ENCODE results near the gene PSMB1.
"Not testable (repeated sequence)": the region's sequence is repeated elsewhere in the genome, so short reads cannot be mapped to it uniquely, and the experiment has no call there.

PSMB1 gene

GRCh38 chr6:170522565-170523183 is 30.4 kb downstream of the PSMB1 start:
- H3K36me3 Mint-ChIP-seq = no peaks in the 10 kb centered on the region
- peaks cover 9% of the 10 kb centered on the region for H3K4me1 Mint-ChIP-seq
- H3K9me3 Mint-ChIP-seq = no peaks in the 10 kb centered on the region
- no peak overlapping the region for H3K4me3 Mint-ChIP-seq
- DNase-seq (ENCODE audit: low spot score in 2 of 2) = no peak
- H3K27ac Mint-ChIP-seq = no peak overlapping the region
- ATAC-seq = no peak

GRCh38 chr6:170516783-170517616 is 36.1 kb downstream of the PSMB1 start:
- Mint-ChIP-seq H3K4me1 (peaks cover 4% of the 10 kb centered on the region), H3K36me3 (no peaks in the 10 kb centered on the region), H3K27ac (no peak overlapping the region), H3K4me3 (no peak overlapping the region), H3K9me3 (no peaks in the 10 kb centered on the region)
- DNase-seq (ENCODE audit: low spot score in 2 of 2) (peak; percentile 17 to 65), ATAC-seq (peak; percentile 89)

- H3K4me3 Mint-ChIP-seq = no peak overlapping the region
- no peak overlapping the region for H3K27ac Mint-ChIP-seq
- no peaks in the 10 kb centered on the region for H3K36me3 Mint-ChIP-seq
- DNase-seq (ENCODE audit: low spot score in 2 of 2) (no peak), ATAC-seq (no peak)
- H3K4me1 Mint-ChIP-seq = peaks cover 4% of the 10 kb centered on the region
- no peaks in the 10 kb centered on the region for H3K9me3 Mint-ChIP-seq
Observed at GRCh38 chr6:170514908-170515307, 38.2 kb downstream of the PSMB1 start.

GRCh38 chr6:170512249-170512648 is 40.9 kb downstream of the PSMB1 start:
- no peak overlapping the region for H3K27ac Mint-ChIP-seq
- ATAC-seq (no peak), DNase-seq (ENCODE audit: low spot score in 2 of 2) (no peak)
- H3K36me3 Mint-ChIP-seq = no peaks in the 10 kb centered on the region
- no peak overlapping the region for H3K4me3 Mint-ChIP-seq
- no peaks in the 10 kb centered on the region for H3K9me3 Mint-ChIP-seq
- H3K4me1 Mint-ChIP-seq = peaks cover 4% of the 10 kb centered on the region

- no peaks in the 10 kb centered on the region for H3K4me1 Mint-ChIP-seq
- no peak for DNase-seq (ENCODE audit: low spot score in 2 of 2)
- H3K27ac Mint-ChIP-seq = no peak overlapping the region
- H3K9me3 Mint-ChIP-seq = no peaks in the 10 kb centered on the region
- no peaks in the 10 kb centered on the region for H3K36me3 Mint-ChIP-seq
- ATAC-seq = no peak
- no peak overlapping the region for H3K4me3 Mint-ChIP-seq
Observed at GRCh38 chr6:170510631-170511030, 42.5 kb downstream of the PSMB1 start.

GRCh38 chr6:170509723-170510018 is 43.4 kb downstream of the PSMB1 start:
- Mint-ChIP-seq H3K4me3 (no peak overlapping the region), H3K4me1 (no peaks in the 10 kb centered on the region), H3K36me3 (no peaks in the 10 kb centered on the region), H3K9me3 (no peaks in the 10 kb centered on the region), H3K27ac (no peak overlapping the region)
- ATAC-seq (no peak), DNase-seq (ENCODE audit: low spot score in 2 of 2) (no peak)

GRCh38 chr6:170508892-170509722 is 44.0 kb downstream of the PSMB1 start:
- H3K4me3 Mint-ChIP-seq; H3K36me3 Mint-ChIP-seq; H3K9me3 Mint-ChIP-seq; DNase-seq (ENCODE audit: low spot score in 2 of 2); H3K4me1 Mint-ChIP-seq; H3K27ac Mint-ChIP-seq; ATAC-seq: not testable (repeated sequence)

- not testable (repeated sequence) for H3K9me3 Mint-ChIP-seq; H3K4me1 Mint-ChIP-seq; DNase-seq (ENCODE audit: low spot score in 2 of 2); ATAC-seq; H3K36me3 Mint-ChIP-seq; H3K4me3 Mint-ChIP-seq; H3K27ac Mint-ChIP-seq
Observed at GRCh38 chr6:170508275-170508674, 44.8 kb downstream of the PSMB1 start.

- not testable (repeated sequence) for H3K4me1 Mint-ChIP-seq; H3K4me3 Mint-ChIP-seq; DNase-seq (ENCODE audit: low spot score in 2 of 2); ATAC-seq; H3K27ac Mint-ChIP-seq; H3K9me3 Mint-ChIP-seq; H3K36me3 Mint-ChIP-seq
Observed at GRCh38 chr6:170507728-170508127, 45.4 kb downstream of the PSMB1 start.

GRCh38 chr6:170506446-170506845 is 46.7 kb downstream of the PSMB1 start:
- no peak for ATAC-seq

GRCh38 chr6:170505306-170505705 is 47.8 kb downstream of the PSMB1 start:
- H3K4me3 Mint-ChIP-seq = no peak overlapping the region

More at GRCh38 chr6:170506446-170506845, 46.7 kb downstream of the PSMB1 start:
- no peak overlapping the region for H3K27ac Mint-ChIP-seq
- no peak for DNase-seq (ENCODE audit: low spot score in 2 of 2)
- H3K36me3 Mint-ChIP-seq = no peaks in the 10 kb centered on the region
- H3K4me1 Mint-ChIP-seq = peaks cover 4% of the 10 kb centered on the region
- H3K4me3 Mint-ChIP-seq = no peak overlapping the region
- peaks cover 11% of the 10 kb centered on the region for H3K9me3 Mint-ChIP-seq

GRCh38 chr6:170504479-170504878 is 48.6 kb downstream of the PSMB1 start:
- no peaks in the 10 kb centered on the region for H3K36me3 Mint-ChIP-seq
- no peak overlapping the region for H3K4me3 Mint-ChIP-seq
- no peak overlapping the region for H3K27ac Mint-ChIP-seq
- H3K9me3 Mint-ChIP-seq = peaks cover 19% of the 10 kb centered on the region
- DNase-seq (ENCODE audit: low spot score in 2 of 2) (no peak), ATAC-seq (no peak)
- peaks cover 15% of the 10 kb centered on the region for H3K4me1 Mint-ChIP-seq

More at GRCh38 chr6:170505306-170505705, 47.8 kb downstream of the PSMB1 start:
- no peak for ATAC-seq
- peaks cover 19% of the 10 kb centered on the region for H3K9me3 Mint-ChIP-seq
- H3K36me3 Mint-ChIP-seq = no peaks in the 10 kb centered on the region
- H3K4me1 Mint-ChIP-seq = peaks cover 15% of the 10 kb centered on the region
- no peak overlapping the region for H3K27ac Mint-ChIP-seq
- DNase-seq (ENCODE audit: low spot score in 2 of 2) = no peak

- no peak for DNase-seq (ENCODE audit: low spot score in 2 of 2)
- no peaks in the 10 kb centered on the region for H3K36me3 Mint-ChIP-seq
- peaks cover 15% of the 10 kb centered on the region for H3K4me1 Mint-ChIP-seq
- H3K27ac Mint-ChIP-seq = no peak overlapping the region
- H3K9me3 Mint-ChIP-seq = peaks cover 19% of the 10 kb centered on the region
- ATAC-seq = no peak
- no peak overlapping the region for H3K4me3 Mint-ChIP-seq
Observed at GRCh38 chr6:170503414-170503761, 49.7 kb downstream of the PSMB1 start.

GRCh38 chr6:170502733-170503413 is 50.2 kb downstream of the PSMB1 start:
- H3K36me3 Mint-ChIP-seq; DNase-seq (ENCODE audit: low spot score in 2 of 2); H3K27ac Mint-ChIP-seq; ATAC-seq; H3K4me3 Mint-ChIP-seq: not testable (repeated sequence)
- Mint-ChIP-seq H3K9me3 (peaks cover 19% of the 10 kb centered on the region), H3K4me1 (peaks cover 15% of the 10 kb centered on the region)

GRCh38 chr6:170502268-170502667 is 50.8 kb downstream of the PSMB1 start:
- not testable (repeated sequence) for DNase-seq (ENCODE audit: low spot score in 2 of 2); H3K4me3 Mint-ChIP-seq; H3K27ac Mint-ChIP-seq; ATAC-seq; H3K36me3 Mint-ChIP-seq
- H3K4me1 Mint-ChIP-seq = peaks cover 15% of the 10 kb centered on the region
- peaks cover 19% of the 10 kb centered on the region for H3K9me3 Mint-ChIP-seq
